Measurements from ENCODE around the gene LAMB4.
"Not testable (repeated sequence)": the region's sequence is repeated elsewhere in the genome, so short reads cannot be mapped to it uniquely, and the experiment has no call there.

Gene LAMB4

GRCh38 chr7:108046952-108047506, 83.1 kb downstream of the LAMB4 start:
- no peak for DNase-seq (ENCODE audit: low read depth in 1 of 2, low spot score in 1 of 2)

GRCh38 chr7:108045669-108046068, 84.5 kb downstream of the LAMB4 start:
- no peak for DNase-seq (ENCODE audit: low read depth in 1 of 2, low spot score in 1 of 2)

- DNase-seq (ENCODE audit: low read depth in 1 of 2, low spot score in 1 of 2) = no peak
Observed at GRCh38 chr7:108045154-108045553, 85.0 kb downstream of the LAMB4 start.

GRCh38 chr7:108044345-108044744, 85.8 kb downstream of the LAMB4 start:
- DNase-seq (ENCODE audit: low read depth in 1 of 2, low spot score in 1 of 2) = no peak

GRCh38 chr7:108038986-108039385, 91.2 kb downstream of the LAMB4 start:
- no peak for DNase-seq (ENCODE audit: low read depth in 1 of 2, low spot score in 1 of 2)

GRCh38 chr7:108037741-108038140, 92.4 kb downstream of the LAMB4 start:
- no peak for DNase-seq (ENCODE audit: low read depth in 1 of 2, low spot score in 1 of 2)

GRCh38 chr7:108037140-108037539, 93.0 kb downstream of the LAMB4 start:
- no peak for DNase-seq (ENCODE audit: low read depth in 1 of 2, low spot score in 1 of 2)

GRCh38 chr7:108034586-108034985, 95.6 kb downstream of the LAMB4 start:
- no peak for DNase-seq (ENCODE audit: low read depth in 1 of 2, low spot score in 1 of 2)

GRCh38 chr7:108033776-108034497, 96.2 kb downstream of the LAMB4 start:
- no peak for DNase-seq (ENCODE audit: low read depth in 1 of 2, low spot score in 1 of 2)

GRCh38 chr7:108033309-108033708, 96.9 kb downstream of the LAMB4 start:
- not testable (repeated sequence) for DNase-seq (ENCODE audit: low read depth in 1 of 2, low spot score in 1 of 2)

- DNase-seq (ENCODE audit: low read depth in 1 of 2, low spot score in 1 of 2) = no peak
Observed at GRCh38 chr7:108030516-108030915, 99.6 kb downstream of the LAMB4 start.

- DNase-seq (ENCODE audit: low read depth in 1 of 2, low spot score in 1 of 2) = no peak
Observed at GRCh38 chr7:108029034-108029433, 101.1 kb downstream of the LAMB4 start.

- no peak for DNase-seq (ENCODE audit: low read depth in 1 of 2, low spot score in 1 of 2)
Observed at GRCh38 chr7:108028111-108028510, 102.0 kb downstream of the LAMB4 start.

GRCh38 chr7:108027239-108027638, 102.9 kb downstream of the LAMB4 start:
- no peak for DNase-seq (ENCODE audit: low read depth in 1 of 2, low spot score in 1 of 2)

GRCh38 chr7:108026647-108027046, 103.5 kb downstream of the LAMB4 start:
- DNase-seq (ENCODE audit: low read depth in 1 of 2, low spot score in 1 of 2) = no peak

- no peak for DNase-seq (ENCODE audit: low read depth in 1 of 2, low spot score in 1 of 2)
Observed at GRCh38 chr7:108026116-108026515, 104.0 kb downstream of the LAMB4 start.

GRCh38 chr7:108024538-108024937, 105.6 kb downstream of the LAMB4 start:
- DNase-seq (ENCODE audit: low read depth in 1 of 2, low spot score in 1 of 2) = no peak

- DNase-seq (ENCODE audit: low read depth in 1 of 2, low spot score in 1 of 2) = no peak
Observed at GRCh38 chr7:108020585-108020984, 109.6 kb downstream of the LAMB4 start.

- DNase-seq (ENCODE audit: low read depth in 1 of 2, low spot score in 1 of 2) = no peak
Observed at GRCh38 chr7:108018668-108019067, 111.5 kb downstream of the LAMB4 start.

GRCh38 chr7:108017776-108018151, 112.4 kb downstream of the LAMB4 start:
- no peak for DNase-seq (ENCODE audit: low read depth in 1 of 2, low spot score in 1 of 2)

GRCh38 chr7:108016841-108017775, 113.1 kb downstream of the LAMB4 start:
- no peak for DNase-seq (ENCODE audit: low read depth in 1 of 2, low spot score in 1 of 2)

GRCh38 chr7:108015740-108016139, 114.4 kb downstream of the LAMB4 start:
- DNase-seq (ENCODE audit: low read depth in 1 of 2, low spot score in 1 of 2) = no peak
